GM23338 (cell line): ENCODE results near the gene PLAAT2. TPM values are rescaled to one million over a fixed set of nuclear protein-coding genes. Genes with fewer than 3 reads are reported as not detected.

ENCODE experiments used
- ATAC-seq: fragments of 200-7000 bp; cut with Tn5 transposase; 3 replicates; pipeline ENCODE4 v1.9.1; 2020
- DNase-seq: peaks from one replicate; pipeline ENCODE4 v3.0.0-alpha.2; 2015; ENCODE audit warnings: low spot score
- H2AFZ ChIP-seq: fragments of 200-600 bp; sonication (generic); 2 replicates; pipeline ENCODE4 v1.8.0; 2016; ENCODE audit warnings: antibody characterized with exemption, mild to moderate bottlenecking, moderate library complexity
- H3F3A ChIP-seq: fragments of 200-600 bp; sonication (generic); replicated peaks from 2 replicates; pipeline ENCODE4 v1.8.0; 2017; ENCODE audit warnings: antibody characterized with exemption, mixed run types, low read depth
- H3K27ac ChIP-seq: fragments of 200-600 bp; sonication (generic); 2 replicates; pipeline ENCODE4 v1.6.1; 2016; ENCODE audit warnings: low read depth
- H3K27me3 ChIP-seq: fragments of 200-600 bp; sonication (generic); 2 replicates; pipeline ENCODE4 v1.8.0; 2016; ENCODE audit warnings: mild to moderate bottlenecking, mixed run types, moderate library complexity; ENCODE audit not compliant: insufficient read depth
- H3K36me3 ChIP-seq: fragments of 200-600 bp; sonication (generic); 2 replicates; pipeline ENCODE4 v1.8.0; 2016; ENCODE audit warnings: mild to moderate bottlenecking; ENCODE audit not compliant: insufficient read depth
- H3K4me1 ChIP-seq: fragments of 200-600 bp; sonication (generic); 2 replicates; pipeline ENCODE4 v1.8.0; 2016; ENCODE audit warnings: mild to moderate bottlenecking, moderate library complexity; ENCODE audit not compliant: insufficient read depth
- H3K4me2 ChIP-seq: fragments of 200-600 bp; sonication (generic); 2 replicates; pipeline ENCODE4 v1.7.1; 2017; ENCODE audit warnings: mixed run types
- H3K4me3 ChIP-seq: fragments of 200-600 bp; sonication (generic); 2 replicates; pipeline ENCODE4 v1.6.1; 2016; ENCODE audit warnings: mixed run types
- H3K79me2 ChIP-seq: fragments of 200-600 bp; sonication (generic); replicated peaks from 2 replicates; pipeline ENCODE4 v1.8.0; 2017; ENCODE audit warnings: mild to moderate bottlenecking; ENCODE audit not compliant: insufficient read depth
- H3K9me2 ChIP-seq: fragments of 200-600 bp; sonication (generic); 2 replicates; pipeline ENCODE4 v1.8.0; 2017; ENCODE audit not compliant: insufficient read depth
- H4K20me1 ChIP-seq: fragments of 200-600 bp; sonication (generic); replicated peaks from 2 replicates; pipeline ENCODE4 v1.8.0; 2017; ENCODE audit warnings: mild to moderate bottlenecking; ENCODE audit not compliant: insufficient read depth
- H3K27ac Mint-ChIP-seq: 2 replicates; pipeline ENCODE4 v1.8.0; 2020; ENCODE audit warnings: inconsistent platforms, mild to moderate bottlenecking, moderate library complexity, mixed read lengths
- H3K27me3 Mint-ChIP-seq: 3 replicates; pipeline ENCODE4 v1.8.0; 2022; ENCODE audit warnings: low read depth, mild to moderate bottlenecking, moderate library complexity, mixed read lengths, inconsistent platforms; ENCODE audit not compliant: insufficient read depth, poor library complexity
- H3K36me3 Mint-ChIP-seq: 3 replicates; pipeline ENCODE4 v1.8.0; 2021; ENCODE audit warnings: low read depth, mild to moderate bottlenecking, inconsistent platforms, moderate library complexity, mixed read lengths
- H3K4me1 Mint-ChIP-seq: 3 replicates; pipeline ENCODE4 v1.8.0; 2020; ENCODE audit warnings: mild to moderate bottlenecking, inconsistent platforms, mixed read lengths
- H3K4me3 Mint-ChIP-seq: 3 replicates; pipeline ENCODE4 v1.8.0; 2021; ENCODE audit warnings: moderate library complexity, mild to moderate bottlenecking, inconsistent platforms, mixed read lengths
- H3K9me3 Mint-ChIP-seq: 3 replicates; pipeline ENCODE4 v1.8.0; 2020; ENCODE audit warnings: moderate library complexity, mild to moderate bottlenecking, inconsistent platforms, mixed read lengths
- CREB1 ChIP-seq: fragments of 250-450 bp; sonication (Bioruptor Pico); IDR thresholded peaks from 2 replicates; pipeline ENCODE4 v1.5.0; 2020; ENCODE audit warnings: low read depth, mild to moderate bottlenecking, moderate library complexity
- CTCF ChIP-seq, 2 experiments: fragments of 200-600 bp in 1 of 2; sonication (generic) in 1 of 2; conservative IDR thresholded peaks; 2 replicates each; pipeline versions ENCODE4 v1.5.1 to v1.6.1; 2016 to 2017; ENCODE audit warnings: antibody characterized with exemption in 2 of 2, low read depth in 2 of 2, mild to moderate bottlenecking in 2 of 2, moderate library complexity in 1 of 2
- EZH2 ChIP-seq: fragments of 200-600 bp; sonication (generic); IDR thresholded peaks from one replicate; pipeline ENCODE4 v1.8.0; 2017; ENCODE audit warnings: antibody characterized with exemption, mild to moderate bottlenecking, low read depth; ENCODE audit not compliant: unreplicated experiment
- JUNB ChIP-seq: IDR thresholded peaks from one replicate; pipeline ENCODE4 v1.6.1; 2016; ENCODE audit warnings: antibody characterized with exemption; ENCODE audit not compliant: unreplicated experiment
- POLR2AphosphoS5 ChIP-seq: IDR thresholded peaks from 2 replicates; pipeline ENCODE4 v1.6.1; 2016; ENCODE audit warnings: antibody characterized with exemption, low read depth
- REST ChIP-seq: IDR thresholded peaks from one replicate; pipeline ENCODE4 v1.6.1; 2018; ENCODE audit warnings: antibody characterized with exemption; ENCODE audit not compliant: unreplicated experiment
- STAT1 ChIP-seq: IDR thresholded peaks from one replicate; pipeline ENCODE4 v1.6.1; 2016; ENCODE audit warnings: antibody characterized with exemption; ENCODE audit not compliant: unreplicated experiment
- ZNF114 ChIP-seq: fragments of 250-450 bp; sonication (Bioruptor Pico); IDR thresholded peaks from 2 replicates; pipeline ENCODE4 v1.5.0; 2020; ENCODE audit warnings: mild to moderate bottlenecking, moderate library complexity
- ZNF331 ChIP-seq: fragments of 250-450 bp; sonication (Bioruptor Pico); IDR thresholded peaks from 2 replicates; pipeline ENCODE4 v1.5.0; 2020; ENCODE audit warnings: low read depth, mild to moderate bottlenecking, moderate library complexity
- ZNF462 ChIP-seq: fragments of 250-450 bp; sonication (Bioruptor Pico); IDR thresholded peaks from 2 replicates; pipeline ENCODE4 v1.5.0; 2020; ENCODE audit warnings: mild to moderate bottlenecking, moderate library complexity
- polyA plus RNA-seq: library from polyadenylated mRNA; unstranded; fragments of >200 nt; fragmentation: Nextera tagmentation; extraction: Ambion mirVana; gene quantifications from 2 replicates; pipeline ENCODE4 v1.2.1, GENCODE V29; 2016
- total RNA-seq: library from RNA; depleted of rRNA; stranded (reverse); fragments of >200 nt; shearing (Covaris generic); gene quantifications from 2 replicates; pipeline ENCODE4 v1.2.3, GENCODE V29; 2014
- TF ChIP-seq, protein P1 (sequence below): IDR thresholded peaks from 2 replicates; pipeline ENCODE4 v1.6.1; 2016; ENCODE audit warnings: antibody characterized with exemption

Gene PLAAT2
- total and polyA plus RNA-seq, 2 experiments from 2014 or later, result 0.66 to 0.78 TPM

DNA sequence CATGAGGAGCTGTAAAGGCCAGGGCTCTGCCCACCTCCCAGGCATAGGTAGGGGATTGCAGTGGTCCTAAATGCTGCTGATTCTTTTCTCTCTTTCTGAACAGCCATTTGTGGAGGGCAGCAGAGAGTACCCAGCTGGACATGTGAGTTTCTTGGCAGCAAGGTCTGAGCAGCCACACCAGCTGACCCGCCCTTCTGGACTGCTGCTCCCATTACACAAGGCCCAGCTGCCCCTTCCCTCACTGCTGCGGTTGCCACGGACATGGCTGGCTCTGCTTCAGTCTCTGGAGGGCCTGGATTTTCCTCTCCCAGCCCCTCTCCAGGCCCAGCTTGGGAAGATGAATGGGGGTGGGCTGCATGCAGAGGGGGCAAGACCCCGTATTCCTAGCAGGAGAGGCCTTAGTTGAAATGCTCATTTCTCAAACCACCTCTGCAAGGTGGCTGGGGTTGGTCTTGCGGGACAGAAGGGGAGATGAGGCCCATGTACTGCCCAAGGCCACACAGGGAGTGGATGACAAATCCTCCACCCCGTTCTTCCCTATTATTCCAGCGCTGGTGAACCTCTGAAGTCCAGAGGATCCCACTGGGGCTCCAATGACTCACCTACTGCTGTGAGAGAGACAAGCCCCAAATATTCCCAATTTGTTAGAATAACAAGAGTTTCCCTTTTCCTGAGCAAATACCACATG is 52.7 kb downstream of the PLAAT2 start:
- no peaks in the 10 kb centered on the region for H3K36me3 Mint-ChIP-seq
- H3F3A ChIP-seq, result no peaks in the 10 kb centered on the region; the same call in 1 of the 2 replicates
- TF ChIP-seq REST (no peak), ZNF331 (CRISPR knock-in tag) (no peak), EZH2 (no peak), CTCF (conservative IDR thresholded peaks at IDR 0.05; ENCODE audit: low read depth in 2 of 2) (no peak), ZNF462 (CRISPR knock-in tag) (no peak), POLR2AphosphoS5 (no peak), JUNB (no peak), ZNF114 (CRISPR knock-in tag) (no peak), STAT1 (no peak), CREB1 (CRISPR knock-in tag) (no peak)
- TF ChIP-seq, protein P1, sequence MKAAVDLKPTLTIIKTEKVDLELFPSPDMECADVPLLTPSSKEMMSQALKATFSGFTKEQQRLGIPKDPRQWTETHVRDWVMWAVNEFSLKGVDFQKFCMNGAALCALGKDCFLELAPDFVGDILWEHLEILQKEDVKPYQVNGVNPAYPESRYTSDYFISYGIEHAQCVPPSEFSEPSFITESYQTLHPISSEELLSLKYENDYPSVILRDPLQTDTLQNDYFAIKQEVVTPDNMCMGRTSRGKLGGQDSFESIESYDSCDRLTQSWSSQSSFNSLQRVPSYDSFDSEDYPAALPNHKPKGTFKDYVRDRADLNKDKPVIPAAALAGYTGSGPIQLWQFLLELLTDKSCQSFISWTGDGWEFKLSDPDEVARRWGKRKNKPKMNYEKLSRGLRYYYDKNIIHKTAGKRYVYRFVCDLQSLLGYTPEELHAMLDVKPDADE, result no peak
- H3K4me1 Mint-ChIP-seq, result peaks cover 20% of the 10 kb centered on the region
- H3K79me2 ChIP-seq, result no peaks in the 10 kb centered on the region
- H3K27ac ChIP-seq, result no peak overlapping the region
- 0 out of 2 replicates have a peak, but pooled peaks cover 4% of the 10 kb centered on the region for H3K9me2 ChIP-seq
- ATAC-seq (no peak), DNase-seq (no peak)
- H4K20me1 ChIP-seq, result no peaks in the 10 kb centered on the region
- H3K36me3 ChIP-seq, result no peaks in the 10 kb centered on the region
- H2AFZ ChIP-seq, result peak overlapping the region; percentile 69
- no peak overlapping the region for H3K27ac Mint-ChIP-seq
- peaks cover 5% of the 10 kb centered on the region for H3K27me3 Mint-ChIP-seq
- no peak overlapping the region for H3K4me2 ChIP-seq
- H3K9me3 Mint-ChIP-seq, result no peaks in the 10 kb centered on the region
- no peak overlapping the region for H3K4me3 Mint-ChIP-seq
- H3K4me1 ChIP-seq, result peaks cover 10% of the 10 kb centered on the region
- no peak overlapping the region for H3K4me3 ChIP-seq
- no peaks in the 10 kb centered on the region for H3K27me3 ChIP-seq
